ENCODE results near the gene ARCN1. TPM values are rescaled to one million over a fixed set of nuclear protein-coding genes. Genes with fewer than 3 reads are reported as not detected.

Gene ARCN1
- 123 and 129 TPM in 2 replicates for total RNA-seq

DNA sequence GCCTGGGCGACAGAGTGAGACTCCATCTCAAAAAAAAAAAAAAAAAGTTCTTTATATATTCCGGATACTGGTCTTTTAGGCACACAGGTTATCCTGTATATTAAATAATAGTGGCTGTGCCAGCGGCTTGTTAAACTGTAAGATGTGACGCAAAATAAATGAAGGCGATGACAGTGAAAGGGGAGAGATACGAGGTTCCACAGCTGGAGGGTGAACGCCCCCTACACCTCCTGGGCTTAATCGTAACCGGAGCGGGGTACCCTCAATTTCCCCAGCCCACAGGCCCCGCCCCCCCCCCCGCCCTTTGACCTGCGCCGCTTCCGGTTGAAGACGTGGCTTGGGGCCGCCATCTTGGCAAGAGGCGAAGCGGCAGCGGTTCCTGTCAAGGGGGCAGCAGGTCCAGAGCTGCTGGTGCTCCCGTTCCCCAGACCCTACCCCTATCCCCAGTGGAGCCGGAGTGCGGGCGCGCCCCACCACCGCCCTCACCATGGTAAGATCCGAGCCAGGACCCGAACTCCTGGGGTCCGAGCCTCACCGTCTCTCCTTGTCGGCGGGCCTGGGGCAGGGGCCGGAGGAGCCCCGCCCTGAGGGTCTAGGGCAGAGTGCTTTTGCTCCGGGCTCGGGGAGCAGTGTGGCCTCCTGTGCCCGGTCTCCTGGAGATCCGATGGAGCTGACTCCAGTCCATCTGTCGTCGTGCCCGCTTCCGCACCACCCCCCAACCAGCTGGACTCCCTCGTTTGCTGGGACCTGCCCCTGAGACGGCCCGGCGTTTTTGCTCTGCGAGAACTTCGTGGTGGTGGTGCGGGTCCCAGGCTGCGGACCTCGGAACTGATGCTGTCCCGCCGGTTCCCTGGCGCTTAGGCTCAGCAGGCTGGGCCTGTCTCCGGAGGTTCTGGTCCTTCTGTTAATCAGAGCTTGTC, at the start of gene ARCN1:
Gene ARCN1, plus strand, starts transcription at position 349 of the 920 bp plus-strand sequence. Its CDS starts 139 bp downstream, at position 488.

DNA sequence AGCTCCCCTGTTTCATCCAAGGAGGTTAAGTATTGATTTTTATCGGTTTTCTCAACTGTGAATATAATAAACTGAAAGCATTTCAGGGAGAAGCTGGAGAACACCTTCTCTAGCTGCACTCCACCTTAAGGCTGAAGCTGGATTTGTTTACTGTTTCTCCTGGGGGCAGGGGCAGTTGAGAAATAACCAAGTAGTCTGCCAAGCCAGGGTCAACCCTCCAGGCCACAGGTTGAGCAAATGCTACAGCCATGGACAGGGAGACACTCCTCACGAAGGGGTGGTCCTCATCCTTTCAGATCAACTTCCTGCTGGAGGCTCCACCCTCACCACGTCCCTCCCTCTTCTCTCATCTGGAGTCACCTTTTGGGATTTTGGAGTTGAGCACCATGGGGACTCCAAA, 45.1 kb upstream of the ARCN1 start, which contains the start of gene TTC36:
Gene TTC36, plus strand, starts transcription at position 366 of the 400 bp plus-strand sequence. Its CDS starts 21 bp downstream, at position 387.

DNA sequence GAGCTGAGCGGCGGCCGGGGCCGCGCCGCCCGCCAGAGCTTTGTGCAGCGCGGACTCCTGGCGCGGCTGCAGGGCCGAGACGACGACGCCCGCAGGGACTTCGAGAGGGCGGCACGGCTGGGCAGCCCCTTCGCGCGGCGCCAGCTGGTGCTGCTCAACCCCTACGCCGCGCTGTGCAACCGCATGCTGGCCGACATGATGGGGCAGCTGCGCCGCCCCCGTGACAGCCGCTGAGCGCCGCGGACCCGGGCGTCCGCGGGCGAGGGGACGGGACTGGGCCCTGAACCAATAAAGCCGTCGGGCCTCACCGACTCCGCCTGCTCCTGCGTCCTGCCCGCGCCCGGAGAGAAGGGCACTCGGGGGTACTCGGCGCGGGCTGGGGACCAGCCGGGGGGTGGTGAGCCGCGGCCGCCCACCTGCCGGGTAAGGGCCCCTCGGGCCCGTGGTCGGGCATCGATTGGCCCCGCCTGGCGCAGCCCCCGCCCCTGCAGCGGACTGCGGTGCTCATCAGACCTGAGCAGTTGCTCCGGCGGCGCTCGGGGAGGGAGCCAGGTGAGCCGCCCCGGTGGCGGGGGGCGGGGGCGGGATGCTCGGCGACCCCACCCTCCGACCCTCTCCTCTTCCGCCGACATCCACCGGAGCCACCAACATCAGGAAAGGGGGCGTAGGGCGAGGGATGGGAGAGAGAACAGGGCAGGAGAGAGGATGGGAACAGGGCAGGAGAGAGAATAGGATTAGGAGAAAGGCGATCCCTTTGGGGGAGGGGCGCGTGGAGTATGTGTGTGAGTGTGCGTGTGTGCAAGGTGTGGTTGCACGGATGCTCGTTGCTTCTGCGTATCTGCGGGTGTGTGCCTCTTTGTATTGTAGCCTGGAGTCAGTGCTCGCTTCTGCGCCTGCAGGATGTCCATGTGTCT, 41.3 kb upstream of the ARCN1 start, which contains the start of gene TMEM25:
Gene TMEM25, plus strand, starts transcription at position 510 of the 914 bp plus-strand sequence. CDS start 610 bp downstream, outside the sequence.

DNA sequence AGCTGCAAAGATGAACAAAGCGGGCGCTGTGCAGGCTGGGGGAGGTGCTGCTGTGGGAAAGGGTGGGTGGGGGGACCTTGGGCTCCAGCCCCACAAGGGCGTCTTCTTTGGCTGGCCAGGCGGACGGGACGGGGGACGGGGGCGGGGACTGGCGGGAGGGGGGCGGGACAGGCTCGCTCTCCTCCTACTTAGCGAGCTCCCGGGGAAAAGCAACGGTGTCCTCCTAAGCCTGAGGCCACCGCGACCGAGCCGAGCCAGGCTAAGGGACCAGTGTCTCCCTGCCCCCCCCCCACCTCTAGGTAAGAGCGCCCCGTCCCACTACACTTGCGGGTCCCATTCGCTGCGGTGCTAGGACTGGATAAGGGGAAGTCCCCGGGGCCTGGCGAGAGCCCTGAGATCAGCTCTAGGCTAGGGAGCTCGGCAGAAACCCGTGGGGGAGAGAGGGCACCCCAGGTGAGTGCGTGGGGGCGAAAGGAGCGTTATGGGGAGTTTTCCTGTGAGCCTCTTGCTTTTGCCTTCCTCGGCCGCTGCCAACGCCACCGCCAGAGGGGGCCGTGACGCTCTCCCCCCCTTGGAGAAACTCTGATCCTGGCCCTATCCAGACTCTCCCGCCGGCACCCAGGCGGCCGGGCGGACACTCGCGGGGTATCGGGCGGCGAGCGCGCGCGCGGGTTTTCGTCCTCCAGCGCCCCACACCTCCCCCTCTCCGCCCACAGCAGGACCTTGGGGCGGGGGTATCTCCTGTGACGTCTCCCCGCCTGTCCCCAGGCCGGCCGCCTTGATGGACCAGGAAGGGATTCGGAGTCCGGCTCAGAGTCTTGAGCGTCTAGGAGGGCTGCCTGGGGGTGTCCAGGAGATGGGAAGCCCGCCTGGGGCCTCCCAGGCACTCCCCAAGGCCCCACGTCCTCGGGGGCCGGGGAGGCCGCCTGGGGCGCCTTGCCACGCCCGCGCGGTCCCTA, 35.5 kb downstream of the ARCN1 start, which contains the start of gene PHLDB1:
Gene PHLDB1, plus strand, starts transcription at position 215 of the 959 bp plus-strand sequence. CDS start 6,222 bp downstream, outside the sequence.

Other genes with a start within 250 kb of the ARCN1 start
- gene CD3D, start 229.7 kb upstream of the ARCN1 start, total RNA-seq: not detected in 2 replicates
- not detected in 2 replicates for gene CD3G, start 228.1 kb upstream of the ARCN1 start, total RNA-seq
- 38.5 and 40.2 TPM in 2 replicates for gene UBE4A, start 212.8 kb upstream of the ARCN1 start, total RNA-seq
- gene ATP5MG, start 170.8 kb upstream of the ARCN1 start, total RNA-seq: 56.3 and 64.4 TPM in 2 replicates
- 18.0 and 22.1 TPM in 2 replicates for gene KMT2A, start 135.9 kb upstream of the ARCN1 start, total RNA-seq
- 0.39 TPM in 1 of 2 replicates, not detected in the other for gene TTC36, start 44.9 kb upstream of the ARCN1 start, total RNA-seq
- 8.8 and 9.9 TPM in 2 replicates for gene TMEM25, start 41.2 kb upstream of the ARCN1 start, total RNA-seq
- gene IFT46, start 6.5 kb upstream of the ARCN1 start, total RNA-seq: 24.5 and 30.6 TPM in 2 replicates
- gene PHLDB1, start 35.2 kb downstream of the ARCN1 start, total RNA-seq: 106 and 112 TPM in 2 replicates
- not detected in 2 replicates for gene TREH, start 107.2 kb downstream of the ARCN1 start, total RNA-seq
- 46.0 and 63.8 TPM in 2 replicates for gene DDX6, start 218.8 kb downstream of the ARCN1 start, total RNA-seq

All from mammary microvascular endothelial cell (primary cell).